Esophagus squamous epithelium (tissue), 5 donors: ENCODE measurements around the gene RIMS3. TPM values are rescaled to one million over a fixed set of nuclear protein-coding genes. Genes with fewer than 3 reads are reported as not detected.

Experiments used
- DNase-seq: peaks from one replicate; lab custom pipeline; 2025; lab: John Stamatoyannopoulos, UW
- H3K27ac ChIP-seq, 4 donors: fragments of 200-600 bp; sonication (generic); one replicate each; pipeline ENCODE4 v1.5.1; 2016 to 2019; ENCODE audit warnings: mild to moderate bottlenecking in 1 of 4
- H3K27me3 ChIP-seq, 4 donors: fragments of 200-600 bp; sonication (generic); 1 replicate in 3 of 4; 2 replicates in 1 of 4; pipeline versions ENCODE4 v1.5.1 to v1.6.0; 2017 to 2021; ENCODE audit warnings: antibody characterized with exemption in 1 of 4
- H3K36me3 ChIP-seq, 3 donors: fragments of 200-600 bp; sonication (generic); one replicate each; pipeline ENCODE4 v1.5.1; 2016 to 2019
- H3K4me1 ChIP-seq, 3 donors: fragments of 200-600 bp; sonication (generic); one replicate each; pipeline ENCODE4 v1.5.1; 2017 to 2019
- H3K4me3 ChIP-seq, 4 donors: fragments of 200-600 bp; sonication (generic); 1 replicate in 3 of 4; 2 replicates in 1 of 4; pipeline ENCODE4 v1.5.1; 2016 to 2019; ENCODE audit warnings: mild to moderate bottlenecking in 2 of 4, moderate library complexity in 1 of 4
- H3K9me3 ChIP-seq, 3 donors: fragments of 200-600 bp; sonication (generic); one replicate each; pipeline ENCODE4 v1.5.1; 2016 to 2019
- CTCF ChIP-seq, 6 experiments: fragments of 450-650 bp in 4 of 6; fragments of 200-600 bp in 2 of 6; sonication (generic) in 2 of 6; IDR thresholded peaks; one replicate each; pipeline ENCODE4 v1.5.1; 2016 to 2019; ENCODE audit warnings: antibody characterized with exemption in 6 of 6, mild to moderate bottlenecking in 4 of 6, moderate library complexity in 4 of 6
- POLR2A ChIP-seq, 4 donors: fragments of 450-650 bp; IDR thresholded peaks; one replicate each; pipeline ENCODE4 v1.6.1; 2017; ENCODE audit warnings: antibody characterized with exemption in 4 of 4, mild to moderate bottlenecking in 4 of 4, moderate library complexity in 3 of 4
- WGBS, 2 donors: methylation state at CpG; one replicate each; pipeline ENCODE4 v1.1.5; 2018; 5-methylcytosine and 5-hydroxymethylcytosine counted together
- intact Hi-C: fragments of 100-400 bp; cut with DNase I; formaldehyde crosslinking; loops from one replicate; pipeline ENCODE4 v1.15.0; 2022
- total RNA-seq, 4 donors: library from RNA; depleted of rRNA; stranded (reverse); fragments of >200 nt; gene quantifications; one replicate each; pipeline ENCODE4 v1.1.0, GENCODE V29; 2016
- donor health status: DM: yes; HTN: yes; CAD: no.

RIMS3 gene
- total RNA-seq, 4 donors from 2014 or later = 1.0 to 2.5 (median 1.5) TPM

GRCh38 chr1:40622936-40623629 is 42.4 kb downstream of the RIMS3 start:
- Histone ChIP-seq H3K27me3 (no peaks in the 10 kb centered on the region), H3K4me3 (no peak overlapping the region), H3K9me3 (no peaks in the 10 kb centered on the region), H3K36me3 (no peaks in the 10 kb centered on the region), H3K27ac (no peak overlapping the region), H3K4me1 (no peaks in the 10 kb centered on the region)
- 77 to 87% methylated on average over 2 to 4 of the region's 4 CpGs for WGBS, 2 donors
- no peak for DNase-seq
- TF ChIP-seq CTCF (IDR thresholded peaks at IDR 0.05) (no peak), POLR2A (IDR thresholded peaks at IDR 0.05) (no peak)
- intact Hi-C loops = no loop called here

- DNase-seq = no peak
- no peaks in the 10 kb centered on the region for H3K36me3 ChIP-seq
- no peaks in the 10 kb centered on the region for H3K4me1 ChIP-seq
- TF ChIP-seq CTCF (IDR thresholded peaks at IDR 0.05) (no peak), POLR2A (IDR thresholded peaks at IDR 0.05) (no peak)
- H3K27ac ChIP-seq = no peak overlapping the region
- no peaks in the 10 kb centered on the region for H3K27me3 ChIP-seq
- intact Hi-C loops = no loop called here
- H3K4me3 ChIP-seq = no peak overlapping the region
- no peaks in the 10 kb centered on the region for H3K9me3 ChIP-seq
- WGBS, 2 donors = 63 to 83% methylated on average over 5 to 6 of the region's 6 CpGs
These were observed 43.5 kb downstream of the RIMS3 start for GRCh38 chr1:40621821-40622450.

- TF ChIP-seq POLR2A (IDR thresholded peaks at IDR 0.05) (no peak), CTCF (IDR thresholded peaks at IDR 0.05) (no peak)
- H3K9me3 ChIP-seq = no peaks in the 10 kb centered on the region
- H3K36me3 ChIP-seq = no peaks in the 10 kb centered on the region
- H3K4me1 ChIP-seq = no peaks in the 10 kb centered on the region
- WGBS, 2 donors = 87 to 97% methylated on average over 3 of the region's 3 CpGs
- intact Hi-C loops = no loop called here
- no peak for DNase-seq
- no peaks in the 10 kb centered on the region for H3K27me3 ChIP-seq
- H3K27ac ChIP-seq = no peak overlapping the region
- no peak overlapping the region for H3K4me3 ChIP-seq
These were observed 44.8 kb downstream of the RIMS3 start for GRCh38 chr1:40620586-40621210.

- no peak for TF ChIP-seq CTCF (IDR thresholded peaks at IDR 0.05)
- no peak for TF ChIP-seq POLR2A (IDR thresholded peaks at IDR 0.05)
- H3K27ac ChIP-seq = no peak overlapping the region
- intact Hi-C loops = no loop called here
- H3K27me3 ChIP-seq = no peaks in the 10 kb centered on the region
- H3K4me3 ChIP-seq = no peak overlapping the region
- DNase-seq = no peak
- no peaks in the 10 kb centered on the region for H3K4me1 ChIP-seq
- H3K36me3 ChIP-seq = no peaks in the 10 kb centered on the region
- WGBS, 2 donors = 81 to 82% methylated on average over 4 to 5 of the region's 5 CpGs
- H3K9me3 ChIP-seq = no peaks in the 10 kb centered on the region
These were observed 45.3 kb downstream of the RIMS3 start for GRCh38 chr1:40620150-40620549.

GRCh38 chr1:40618108-40618507 is 47.4 kb downstream of the RIMS3 start:
- no peaks in the 10 kb centered on the region for H3K36me3 ChIP-seq
- no peak overlapping the region for H3K27ac ChIP-seq
- no peak for DNase-seq
- intact Hi-C loops = loop anchor here (10.0 kb wide), 1 partner anchor 47 kb away; the partner anchor contains the start of gene RIMS3
- 55 to 89% methylated on average over 1 of the region's 1 CpG for WGBS, 2 donors
- H3K4me3 ChIP-seq = no peak overlapping the region
- no peaks in the 10 kb centered on the region for H3K4me1 ChIP-seq
- TF ChIP-seq CTCF (IDR thresholded peaks at IDR 0.05) (no peak), POLR2A (IDR thresholded peaks at IDR 0.05) (no peak)
- H3K9me3 ChIP-seq = no peaks in the 10 kb centered on the region
- H3K27me3 ChIP-seq = no peaks in the 10 kb centered on the region
